HUES6 (cell line): ENCODE data around the gene LRSAM1.

ENCODE experiments used
- H3K27ac ChIP-seq: 2 replicates; pipeline ENCODE4 v1.7.0; 2013; ENCODE audit warnings: low read depth, mild to moderate bottlenecking, low read length, inconsistent platforms
- H3K27me3 ChIP-seq: 2 replicates; pipeline ENCODE4 v1.6.1; 2013; ENCODE audit warnings: low read length; ENCODE audit not compliant: control insufficient read depth, insufficient read depth
- H3K36me3 ChIP-seq: 2 replicates; pipeline ENCODE4 v1.6.1; 2013; ENCODE audit warnings: low read length; ENCODE audit not compliant: control insufficient read depth, insufficient read depth
- H3K4me1 ChIP-seq: 2 replicates; pipeline ENCODE4 v1.6.1; 2013; ENCODE audit warnings: low read length; ENCODE audit not compliant: control insufficient read depth, insufficient read depth
- H3K4me3 ChIP-seq: 2 replicates; pipeline ENCODE4 v1.5.1; 2013; ENCODE audit warnings: low read depth, low read length
- H3K9ac ChIP-seq: one replicate; pipeline ENCODE4 v1.6.1; 2013; ENCODE audit warnings: mild to moderate bottlenecking, low read length
- H3K9me3 ChIP-seq: 2 replicates; pipeline ENCODE4 v1.6.1; 2013; ENCODE audit warnings: low read depth, low read length; ENCODE audit not compliant: control insufficient read depth, insufficient read depth

Gene LRSAM1

DNA sequence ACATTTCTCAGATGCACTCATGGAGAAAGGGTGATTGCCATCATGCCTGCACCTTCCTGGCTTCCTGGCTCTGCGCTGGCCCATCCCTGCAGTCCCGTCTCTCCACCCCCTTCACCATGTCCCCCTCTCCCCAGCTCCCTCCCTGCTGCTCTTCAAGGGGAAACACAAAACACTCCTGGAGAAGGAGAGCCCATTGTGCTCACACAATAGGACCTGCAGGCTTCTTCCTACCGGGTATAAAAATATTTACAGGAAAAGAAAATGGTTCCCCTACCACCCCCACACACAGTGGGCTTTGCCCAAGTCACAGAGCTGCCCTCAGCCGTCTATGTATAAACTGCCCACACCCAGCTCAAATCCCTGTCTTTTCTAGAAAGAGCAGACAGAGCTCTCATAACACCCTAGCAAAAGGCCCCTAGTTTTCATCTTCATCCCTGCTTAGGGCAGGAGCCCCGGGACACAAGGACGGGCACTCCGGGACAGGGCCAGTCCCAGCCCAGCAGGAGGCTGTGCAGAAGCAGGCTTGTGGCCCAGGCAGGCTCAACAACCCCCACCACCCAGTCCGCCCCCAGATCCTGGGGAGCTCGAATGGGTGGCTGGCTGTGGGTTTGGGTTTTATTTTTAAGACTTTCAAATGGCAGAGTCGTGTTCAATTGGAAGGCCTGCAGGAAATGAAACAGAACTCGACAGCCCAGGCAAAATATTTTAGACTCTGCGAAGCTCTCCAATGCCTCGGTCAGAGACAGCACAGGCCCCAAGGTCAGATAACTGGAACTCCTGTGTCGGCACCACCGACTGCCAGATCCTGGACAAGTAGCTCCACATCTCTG lies 77.3 kb downstream of the LRSAM1 start:
- H3K27ac ChIP-seq: no peak overlapping the region; the same call in 1 of the 2 replicates
- H3K27me3 ChIP-seq: no peaks in the 10 kb centered on the region
- peaks cover 18% of the 10 kb centered on the region for H3K4me1 ChIP-seq
- no peak overlapping the region for H3K9ac ChIP-seq
- H3K36me3 ChIP-seq: peaks cover 40% of the 10 kb centered on the region
- peaks cover 28% of the 10 kb centered on the region for H3K9me3 ChIP-seq
- H3K4me3 ChIP-seq: no peak overlapping the region

DNA sequence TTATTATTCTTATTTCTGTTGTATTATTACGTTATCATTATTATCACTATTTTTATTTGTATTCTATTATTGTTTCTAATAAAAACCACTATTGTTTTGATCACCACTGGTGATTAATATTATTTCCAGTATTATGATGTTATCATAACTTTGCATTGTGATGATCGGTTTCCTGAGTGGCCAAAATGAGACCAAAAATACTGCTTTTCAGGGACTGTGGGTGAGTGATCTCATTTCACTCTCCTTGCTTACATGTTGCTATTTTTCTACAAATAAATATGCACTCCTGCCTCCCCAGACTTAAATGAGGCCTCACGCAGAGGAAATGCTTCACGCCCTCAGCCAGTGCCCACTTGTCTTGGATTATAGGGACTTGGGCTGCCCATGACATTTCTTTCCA lies 78.4 kb downstream of the LRSAM1 start:
- H3K36me3 ChIP-seq: peaks cover 29% of the 10 kb centered on the region
- no peak overlapping the region for H3K27ac ChIP-seq
- peaks cover 17% of the 10 kb centered on the region for H3K9me3 ChIP-seq
- no peak overlapping the region for H3K4me3 ChIP-seq
- H3K9ac ChIP-seq: no peak overlapping the region
- peaks cover 18% of the 10 kb centered on the region for H3K4me1 ChIP-seq
- no peaks in the 10 kb centered on the region for H3K27me3 ChIP-seq

DNA sequence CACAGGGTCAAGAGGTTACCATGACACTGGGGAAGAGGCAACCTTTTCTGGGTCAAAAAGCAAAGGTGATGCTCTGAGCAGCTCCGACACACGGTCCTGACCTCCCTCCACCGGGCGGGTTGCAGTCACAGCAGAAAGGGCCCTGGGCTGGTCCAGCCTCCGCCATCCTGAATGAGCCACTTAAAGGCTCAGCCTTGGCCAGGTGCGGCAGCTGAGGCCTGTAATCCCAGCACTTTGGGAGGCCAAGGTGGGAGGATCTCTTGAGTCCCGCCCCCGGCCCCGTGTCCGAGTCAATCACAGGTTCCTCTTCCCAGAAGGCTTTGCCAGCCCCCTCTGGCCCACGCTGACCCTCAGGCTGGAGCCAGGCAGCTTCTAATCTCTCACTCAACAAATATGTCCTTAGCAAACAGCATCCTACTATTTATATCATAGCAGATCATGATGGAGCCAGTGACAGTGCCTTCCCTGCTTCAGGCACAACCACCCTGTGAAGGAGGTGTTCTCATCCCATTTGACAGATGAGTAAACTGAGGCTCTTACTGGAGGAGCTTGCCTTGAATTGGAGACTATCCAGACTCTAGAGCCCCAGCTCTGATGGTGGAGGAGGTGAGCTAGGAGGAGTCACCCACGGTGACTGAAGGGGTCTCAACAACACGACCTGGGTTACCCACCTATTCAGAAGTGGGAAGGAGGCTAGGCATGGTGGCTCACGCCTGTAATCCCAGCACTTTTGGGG lies 79.1 kb downstream of the LRSAM1 start:
- peaks cover 10% of the 10 kb centered on the region for H3K9me3 ChIP-seq
- H3K27me3 ChIP-seq: no peaks in the 10 kb centered on the region
- H3K9ac ChIP-seq: no peak overlapping the region
- peaks cover 22% of the 10 kb centered on the region for H3K36me3 ChIP-seq
- H3K4me3 ChIP-seq: no peak overlapping the region
- peaks cover 18% of the 10 kb centered on the region for H3K4me1 ChIP-seq
- H3K27ac ChIP-seq: no peak overlapping the region

DNA sequence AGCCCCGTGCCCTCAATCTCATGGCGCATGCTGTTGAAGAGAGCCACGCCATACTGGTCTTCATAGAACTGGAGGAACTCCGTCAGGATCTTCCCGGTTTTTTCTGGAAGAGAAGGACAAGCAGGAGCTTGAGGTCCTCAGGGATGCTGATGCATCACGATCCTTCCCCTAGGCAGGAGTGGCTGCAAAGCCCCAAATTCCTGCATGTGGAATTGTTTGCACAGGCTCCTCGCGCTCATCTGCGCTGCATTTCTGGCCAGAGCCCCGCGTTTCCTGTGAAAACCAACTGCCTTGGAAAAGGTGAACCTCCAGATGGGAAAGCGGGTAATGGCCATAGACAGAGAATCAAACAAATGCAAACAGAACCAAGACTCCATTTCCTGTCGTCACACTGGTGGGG lies 80.4 kb downstream of the LRSAM1 start:
- Histone ChIP-seq H3K9ac (no peak overlapping the region), H3K36me3 (peaks cover 11% of the 10 kb centered on the region; the same call in 1 of the 2 replicates), H3K4me3 (no peak overlapping the region), H3K4me1 (peaks cover 19% of the 10 kb centered on the region), H3K27ac (no peak overlapping the region), H3K9me3 (no peaks in the 10 kb centered on the region), H3K27me3 (no peaks in the 10 kb centered on the region)

DNA sequence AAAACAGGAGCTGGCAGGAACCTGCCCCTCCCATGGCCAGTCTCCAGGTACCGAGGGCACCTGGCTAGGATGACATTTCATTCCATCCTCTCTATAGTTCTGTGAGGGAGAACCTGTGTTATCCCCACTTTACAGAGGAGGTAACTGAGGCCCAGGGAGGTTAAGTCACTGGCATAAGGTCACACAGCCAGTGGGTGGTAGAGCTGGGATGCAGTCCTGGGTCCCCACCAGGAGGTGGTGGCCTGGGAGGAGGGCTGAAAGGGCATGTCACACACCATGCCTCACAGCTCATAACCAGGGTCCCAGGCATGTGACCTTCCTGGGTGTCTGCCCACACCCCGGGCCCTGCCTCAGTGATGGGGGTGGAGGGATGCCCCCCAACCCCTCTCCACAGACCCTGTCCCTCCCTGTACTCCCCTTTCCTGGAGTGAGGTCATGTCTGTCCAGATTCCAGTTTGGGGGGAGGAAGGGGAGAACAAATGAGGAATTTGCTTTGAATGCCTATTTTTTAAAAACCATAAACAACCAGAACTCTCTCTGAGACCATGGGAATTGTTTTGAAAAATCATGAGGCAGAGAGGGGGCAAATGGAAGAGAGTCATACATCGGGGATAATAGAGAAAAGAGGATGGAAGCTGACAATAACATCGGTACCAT lies 83.1 kb downstream of the LRSAM1 start:
- H3K9ac ChIP-seq: no peak overlapping the region

DNA sequence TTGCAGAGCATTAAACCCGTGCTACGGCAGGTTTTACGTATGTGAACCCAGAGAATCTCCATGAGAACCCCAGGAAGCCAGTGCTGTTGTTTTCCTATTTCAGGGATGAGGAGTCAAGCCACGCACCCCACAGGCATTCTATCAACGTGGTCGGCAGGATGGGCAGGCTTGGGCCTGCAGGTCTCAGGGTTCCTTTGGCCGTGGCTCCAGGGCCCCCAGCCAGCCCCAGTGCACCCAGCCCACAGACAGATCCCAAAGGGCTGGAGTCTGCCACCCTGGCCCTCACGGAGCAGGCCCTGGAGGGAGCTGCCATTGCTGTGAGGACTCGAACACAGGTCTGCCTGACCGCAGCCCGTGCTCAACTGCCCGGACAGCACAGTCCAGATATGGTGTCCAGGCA lies 83.6 kb downstream of the LRSAM1 start:
- Histone ChIP-seq H3K4me1 (peaks cover 27% of the 10 kb centered on the region; the same call in 1 of the 2 replicates), H3K27me3 (no peaks in the 10 kb centered on the region), H3K36me3 (0 out of 2 replicates have a peak, but pooled peaks cover 4% of the 10 kb centered on the region), H3K9ac (no peak overlapping the region), H3K27ac (no peak overlapping the region), H3K9me3 (no peaks in the 10 kb centered on the region), H3K4me3 (no peak overlapping the region)

More for the DNA sequence above, 83.1 kb downstream of the LRSAM1 start:
- H3K4me1 ChIP-seq: peaks cover 27% of the 10 kb centered on the region; the same call in 1 of the 2 replicates
- no peak overlapping the region for H3K27ac ChIP-seq
- H3K9me3 ChIP-seq: no peaks in the 10 kb centered on the region
- H3K4me3 ChIP-seq: no peak overlapping the region
- H3K27me3 ChIP-seq: no peaks in the 10 kb centered on the region
- H3K36me3 ChIP-seq: 0 out of 2 replicates have a peak, but pooled peaks cover 7% of the 10 kb centered on the region

DNA sequence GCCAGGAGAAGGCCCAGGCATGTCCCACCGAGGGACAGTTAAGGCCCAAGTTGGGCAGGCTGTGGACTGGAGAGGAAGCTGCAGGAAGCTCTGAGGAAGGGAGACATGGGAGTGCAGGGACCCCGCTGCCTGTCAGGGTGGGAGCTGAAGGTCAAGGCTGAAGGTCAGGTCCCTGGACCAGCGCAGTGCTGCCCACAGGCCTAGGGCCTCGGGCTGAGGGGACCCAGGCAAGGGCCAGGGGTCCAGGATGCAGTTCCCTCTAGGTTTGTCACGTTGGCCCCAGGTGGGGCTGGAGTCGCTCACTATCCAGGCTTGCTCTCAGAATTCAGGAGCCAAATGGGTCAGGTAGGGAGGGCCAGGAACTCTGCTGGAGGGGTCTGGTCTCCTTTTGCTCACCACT lies 84.1 kb downstream of the LRSAM1 start:
- Histone ChIP-seq H3K4me3 (no peak overlapping the region), H3K4me1 (peaks cover 27% of the 10 kb centered on the region; the same call in 1 of the 2 replicates), H3K27me3 (no peaks in the 10 kb centered on the region), H3K36me3 (no peaks in the 10 kb centered on the region), H3K9ac (no peak overlapping the region), H3K9me3 (no peaks in the 10 kb centered on the region), H3K27ac (no peak overlapping the region)

DNA sequence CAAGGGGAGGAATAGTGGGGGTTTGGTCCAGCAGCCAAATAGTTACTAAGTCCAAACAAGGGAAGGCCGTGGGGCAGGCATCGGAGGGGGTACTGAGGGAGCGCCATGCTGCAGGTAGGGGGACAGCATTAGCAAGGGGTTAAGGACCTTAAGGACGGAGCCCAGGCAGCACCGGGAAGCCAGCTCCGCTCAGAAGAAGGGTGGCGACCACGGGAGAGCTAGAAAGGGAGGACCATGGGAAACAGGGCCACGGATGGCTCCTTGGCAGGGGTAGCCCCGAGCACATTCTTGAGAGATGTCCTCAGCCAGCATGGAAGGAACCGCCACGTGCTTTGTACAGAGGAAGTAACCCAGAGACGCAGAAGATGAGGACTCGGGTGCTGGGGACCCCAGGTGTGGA lies 84.5 kb downstream of the LRSAM1 start:
- no peak overlapping the region for H3K27ac ChIP-seq
- no peaks in the 10 kb centered on the region for H3K27me3 ChIP-seq
- no peaks in the 10 kb centered on the region for H3K36me3 ChIP-seq
- no peak overlapping the region for H3K4me3 ChIP-seq
- H3K9ac ChIP-seq: no peak overlapping the region
- peaks cover 27% of the 10 kb centered on the region; the same call in 1 of the 2 replicates for H3K4me1 ChIP-seq
- H3K9me3 ChIP-seq: no peaks in the 10 kb centered on the region

DNA sequence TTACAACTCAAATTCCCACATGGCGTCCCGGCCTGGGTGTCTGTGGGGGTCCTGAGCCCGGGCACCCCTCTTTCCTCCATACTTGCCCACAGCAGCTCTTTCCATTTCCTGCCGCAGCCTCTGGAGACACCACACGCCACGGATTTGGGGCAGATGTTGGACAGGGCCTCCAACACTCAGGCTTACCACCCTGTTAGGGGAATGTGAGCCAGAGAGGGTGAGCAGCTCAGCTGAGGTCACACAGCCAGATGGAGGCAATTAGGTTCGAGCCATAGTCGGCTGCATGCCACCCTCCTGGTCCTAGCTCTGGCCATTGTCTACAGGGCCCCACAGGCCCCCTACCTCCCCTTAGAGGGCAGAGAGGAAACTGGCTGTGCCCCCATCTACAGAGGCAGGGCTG lies 85.2 kb downstream of the LRSAM1 start:
- Histone ChIP-seq H3K9me3 (no peaks in the 10 kb centered on the region), H3K27me3 (no peaks in the 10 kb centered on the region), H3K4me1 (peaks cover 26% of the 10 kb centered on the region; the same call in 1 of the 2 replicates), H3K9ac (no peak overlapping the region), H3K36me3 (no peaks in the 10 kb centered on the region), H3K4me3 (no peak overlapping the region), H3K27ac (no peak overlapping the region)

DNA sequence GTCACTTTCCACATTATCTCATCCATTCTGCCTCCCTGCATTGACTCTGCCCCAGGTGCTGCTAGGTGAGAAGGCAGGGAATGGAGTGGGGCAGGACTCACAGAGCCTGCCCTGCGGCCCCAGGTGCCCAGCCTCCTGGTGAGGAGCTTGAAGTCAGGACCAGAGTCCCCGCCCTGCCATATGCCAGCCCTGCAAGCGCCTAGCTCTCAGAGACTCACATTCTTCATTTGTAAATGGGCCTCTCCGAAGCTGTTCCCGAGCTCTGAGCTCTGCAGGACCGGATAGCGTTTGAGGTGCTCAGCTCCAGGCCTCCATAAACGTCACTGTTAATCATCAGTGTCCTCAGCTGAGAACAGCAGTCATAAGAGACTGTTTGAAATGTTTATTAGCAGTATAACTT lies 85.7 kb downstream of the LRSAM1 start:
- H3K9me3 ChIP-seq: no peaks in the 10 kb centered on the region
- no peaks in the 10 kb centered on the region for H3K36me3 ChIP-seq
- H3K4me1 ChIP-seq: peaks cover 20% of the 10 kb centered on the region; the same call in 1 of the 2 replicates
- H3K27ac ChIP-seq: no peak overlapping the region
- no peaks in the 10 kb centered on the region for H3K27me3 ChIP-seq
- no peak overlapping the region for H3K4me3 ChIP-seq
- H3K9ac ChIP-seq: no peak overlapping the region
